NOMO-1 treated with DMSO at 0.1 percent for 48 hours (cell line): Measurements from ENCODE around the gene RASSF3.
"Not testable (repeated sequence)": the region's sequence is repeated elsewhere in the genome, so short reads cannot be mapped to it uniquely, and the experiment has no call there.

Experiments
- DNase-seq: peaks from one replicate; lab custom pipeline; 2025; ENCODE audit not compliant: unreplicated experiment; lab: John Stamatoyannopoulos, UW

The RASSF3 gene

DNA sequence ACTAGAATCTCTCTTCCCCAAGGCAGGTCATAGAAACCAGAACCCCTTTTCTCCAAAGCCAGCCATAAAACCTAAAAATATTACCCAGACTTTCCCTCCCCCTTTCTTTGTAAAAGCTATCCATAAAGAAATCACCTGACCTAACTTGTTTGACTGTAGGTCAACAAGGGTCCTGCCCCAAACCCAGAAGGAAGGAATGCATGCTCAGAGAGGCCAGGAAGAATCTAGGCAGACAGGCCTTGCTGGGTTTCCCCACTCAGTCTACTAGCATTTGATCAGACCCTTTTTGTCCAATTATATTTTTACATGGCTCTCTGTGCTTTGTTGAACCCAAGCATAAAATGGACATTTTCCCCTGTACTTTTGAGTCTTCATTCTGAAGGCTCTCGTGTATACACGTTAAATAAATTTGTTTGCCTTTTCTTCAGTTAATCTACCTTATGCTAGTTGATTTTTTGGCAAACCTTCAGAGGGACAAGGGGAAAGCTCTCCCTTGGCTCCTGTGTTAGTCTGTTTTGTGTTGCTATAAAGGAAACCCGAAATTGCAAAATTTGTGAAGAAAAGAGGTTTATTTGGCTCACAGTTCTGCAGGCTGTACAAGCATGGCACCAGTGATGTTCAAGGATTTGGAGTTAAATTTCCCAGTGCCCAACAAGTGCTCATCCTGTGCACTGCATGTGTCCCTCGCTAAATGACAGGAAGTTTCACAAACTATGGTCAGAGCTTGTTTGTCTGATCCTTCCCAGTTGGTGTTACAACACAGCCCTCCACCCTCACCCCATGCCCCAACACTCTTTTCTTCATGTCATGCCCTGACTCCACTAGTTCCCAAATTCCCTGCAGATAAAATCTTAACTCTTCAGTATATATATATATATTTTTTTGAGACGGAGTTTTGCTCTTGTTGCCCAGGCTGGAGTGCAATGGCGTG, 14.2 kb upstream of the RASSF3 start:
- DNase-seq = peak; percentile 59

DNA sequence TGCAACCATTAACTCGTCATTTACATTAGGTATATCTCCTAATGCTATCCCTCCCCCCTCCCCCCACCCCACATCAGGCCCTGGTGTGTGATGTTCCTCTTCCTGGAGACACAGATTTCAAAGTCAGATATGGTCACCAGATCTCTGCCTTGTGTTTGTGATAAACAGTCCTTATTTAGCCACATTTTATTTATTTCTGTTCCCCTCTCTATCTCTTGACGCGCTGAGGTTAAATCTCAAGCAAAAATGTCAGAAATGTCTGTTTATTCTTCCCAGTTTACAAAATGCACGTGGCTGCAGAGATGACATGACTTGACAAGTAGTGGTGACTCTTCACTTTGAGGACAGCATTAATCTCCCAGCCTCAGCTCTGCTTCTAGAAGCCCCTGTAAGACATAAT, 11.5 kb upstream of the RASSF3 start:
- DNase-seq = no peak

DNA sequence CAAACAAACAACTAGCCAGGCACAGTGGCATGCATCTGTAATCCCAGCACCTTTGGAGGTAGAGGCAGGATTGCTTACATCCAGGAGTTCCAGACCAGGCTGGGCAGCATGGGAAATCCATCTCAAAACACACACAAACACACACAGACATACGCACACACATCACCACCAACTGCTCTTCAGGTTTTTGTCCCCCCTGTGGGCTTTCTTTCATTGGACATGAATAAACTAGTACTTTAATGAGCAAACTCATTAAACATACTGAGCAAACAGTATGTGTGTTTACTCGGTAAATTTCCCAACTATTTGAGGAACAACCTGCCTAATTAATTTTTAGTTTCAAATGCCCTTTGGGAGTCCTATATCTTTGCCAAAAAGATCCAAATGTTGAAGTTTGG, 10.1 kb upstream of the RASSF3 start:
- no peak for DNase-seq

DNA sequence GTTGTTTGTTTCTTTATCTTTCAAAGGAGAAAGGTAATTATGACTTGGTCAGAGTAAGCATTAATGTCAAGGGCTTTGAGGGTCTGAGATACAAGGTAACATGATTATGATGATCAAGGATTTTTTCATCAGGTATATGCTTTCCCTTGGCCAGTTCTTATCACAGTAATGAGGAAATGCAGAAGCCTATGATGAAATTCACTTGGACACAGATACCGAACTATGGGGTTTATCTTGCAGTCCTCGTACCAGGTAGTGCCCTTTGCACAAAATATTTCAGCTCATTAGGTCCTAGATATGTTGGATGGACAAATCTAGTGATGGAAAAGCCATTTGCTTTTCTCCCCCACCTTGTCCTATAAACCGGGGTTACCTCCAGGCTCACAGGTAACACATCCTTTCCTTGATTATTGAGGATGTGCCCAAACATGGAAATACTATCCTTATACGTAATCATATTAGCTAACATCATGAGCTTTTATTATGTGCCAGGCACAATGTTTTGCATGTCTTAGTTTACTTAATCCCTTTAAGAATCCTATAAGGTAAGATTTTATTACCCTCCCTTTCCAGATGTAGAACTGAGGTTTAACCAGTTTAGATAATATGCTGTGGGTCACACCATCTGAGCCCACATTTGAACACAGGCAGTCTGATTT, 7.0 kb upstream of the RASSF3 start:
- no peak for DNase-seq

DNA sequence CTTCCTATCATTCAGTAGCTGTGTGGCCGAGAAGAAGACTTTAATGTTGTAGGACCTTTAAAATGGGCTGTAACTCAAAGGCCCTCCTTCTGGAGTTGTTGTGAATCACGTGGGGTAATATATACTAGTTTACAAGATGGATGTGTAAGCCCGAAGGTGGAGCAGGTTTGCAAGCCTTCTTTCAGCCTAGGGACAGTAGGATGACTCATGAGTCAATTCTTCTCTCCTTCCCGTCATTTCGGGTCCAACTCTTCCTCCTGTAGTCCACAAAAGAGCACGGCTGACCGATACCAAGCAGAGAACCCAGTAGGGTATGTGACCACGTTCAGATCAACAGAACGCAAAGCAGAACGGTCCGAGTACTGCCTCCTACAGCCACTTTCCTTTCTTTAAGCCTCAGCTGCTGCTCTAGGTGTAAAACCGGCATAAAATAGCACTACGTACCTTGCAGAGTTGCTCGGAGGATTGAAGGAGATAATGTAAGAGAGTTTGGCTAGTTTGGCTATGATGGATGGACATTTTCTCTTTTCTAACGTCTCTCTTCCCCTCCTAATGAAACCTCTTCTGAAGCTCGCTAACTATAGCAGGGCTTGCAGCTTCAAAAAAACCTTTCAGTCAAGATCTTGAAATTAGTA, 1.3 kb upstream of the RASSF3 start:
- DNase-seq = peak; percentile 66

DNA sequence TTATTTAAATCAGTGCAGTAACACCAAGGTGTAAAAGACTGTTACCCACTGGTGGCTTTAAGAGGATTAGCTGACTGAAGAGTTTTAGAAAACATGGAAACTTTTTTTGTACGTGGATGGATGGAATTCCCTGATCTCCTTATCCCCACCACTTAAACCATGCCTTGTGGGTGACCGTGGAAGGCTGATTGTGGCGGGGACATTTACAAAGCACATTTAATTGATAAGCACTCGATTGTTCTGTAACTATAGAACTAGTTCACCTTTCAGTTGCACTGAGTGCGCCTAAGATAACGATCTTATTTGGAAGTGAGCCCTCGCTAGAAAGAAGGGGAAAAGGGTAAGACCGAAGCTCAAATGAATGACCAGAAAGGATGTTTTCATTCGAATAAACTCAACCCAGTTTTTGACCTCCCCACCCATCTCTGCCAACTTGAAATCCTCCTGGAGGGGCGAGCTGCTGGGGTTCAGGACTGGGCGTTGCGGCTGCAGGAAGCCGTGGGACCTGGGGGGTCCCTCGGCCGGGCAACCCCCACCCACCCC, 688 bp upstream of the RASSF3 start:
- DNase-seq = no peak

DNA sequence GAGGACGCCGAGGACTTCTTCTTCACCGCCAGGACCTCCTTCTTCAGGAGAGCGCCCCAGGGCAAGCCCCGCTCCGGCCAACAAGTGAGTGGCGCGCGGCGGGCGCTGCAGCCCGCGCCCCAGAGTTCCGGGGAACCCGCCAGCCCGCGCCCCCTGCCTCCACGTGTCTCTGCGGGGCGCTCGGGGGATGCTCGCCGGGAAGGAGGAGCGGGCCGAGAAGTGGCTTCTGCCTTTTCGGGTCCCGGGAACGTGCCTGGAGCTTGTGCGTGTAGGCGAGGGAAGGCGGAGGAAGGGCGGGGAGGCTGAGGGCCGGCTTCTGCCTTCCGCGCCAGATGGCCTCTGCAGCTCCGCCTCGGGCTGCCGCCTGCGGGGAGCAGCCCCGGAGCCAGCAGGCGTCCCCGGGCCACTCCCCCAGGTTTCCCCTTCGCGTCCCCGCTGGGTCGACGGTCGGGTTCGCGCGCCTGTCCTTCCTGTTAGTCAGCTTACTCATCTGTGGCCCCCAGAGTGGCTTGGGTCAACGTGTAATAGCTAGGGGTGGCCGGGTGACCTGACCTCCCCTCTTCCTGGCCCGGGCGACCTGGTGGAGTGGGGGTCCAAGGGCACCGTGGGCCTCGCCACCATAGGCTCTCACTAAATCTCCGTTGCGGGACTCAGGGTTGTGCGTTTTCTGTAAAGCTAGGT, 505 bp downstream of the RASSF3 start:
- peak; percentile 67 for DNase-seq

DNA sequence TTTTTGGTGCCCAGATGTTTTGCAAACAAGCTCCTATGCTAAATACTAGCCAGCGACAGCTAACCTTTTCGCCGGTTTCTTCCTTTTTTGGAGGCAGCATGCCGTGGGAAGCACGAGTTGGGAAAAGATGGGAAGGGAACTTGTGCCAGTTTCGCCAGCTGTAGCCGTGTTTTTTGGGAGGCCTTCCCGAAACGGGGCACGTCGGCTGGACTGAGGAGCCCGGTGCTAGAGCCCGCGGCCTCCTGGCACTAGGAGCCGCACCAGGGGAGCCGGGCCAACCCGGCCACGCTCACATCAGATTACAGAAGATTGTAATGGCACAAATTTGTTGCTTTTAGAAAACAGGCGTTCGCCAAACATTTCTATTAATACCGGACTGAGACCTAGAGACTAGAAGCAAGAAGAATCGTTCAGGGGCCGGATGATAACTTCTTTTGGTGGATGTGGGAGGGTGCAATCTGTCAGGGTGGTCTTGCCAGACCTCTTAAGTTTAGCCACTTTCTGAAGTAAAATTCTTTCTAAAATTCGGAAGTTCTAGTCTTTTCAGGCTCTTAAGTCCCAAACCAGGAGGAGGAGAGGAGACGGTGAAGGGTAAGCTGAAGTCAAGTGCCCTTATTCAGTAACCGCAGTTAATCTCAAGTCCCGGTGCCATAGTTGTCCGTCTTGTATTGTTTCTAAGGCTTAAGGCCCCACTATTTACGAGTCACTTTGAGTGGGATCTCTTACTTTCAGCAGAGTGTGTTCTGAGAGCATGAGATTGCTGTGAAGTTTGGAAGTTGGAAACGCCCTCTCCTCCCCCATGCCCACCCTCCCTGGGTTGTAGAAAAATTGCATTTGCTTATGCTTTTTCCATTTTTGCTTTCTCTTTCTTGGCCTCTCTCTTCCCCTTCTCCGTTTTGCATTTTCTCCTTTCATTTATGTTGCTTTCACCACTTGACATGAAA, 1.3 kb downstream of the RASSF3 start:
- no peak for DNase-seq

DNA sequence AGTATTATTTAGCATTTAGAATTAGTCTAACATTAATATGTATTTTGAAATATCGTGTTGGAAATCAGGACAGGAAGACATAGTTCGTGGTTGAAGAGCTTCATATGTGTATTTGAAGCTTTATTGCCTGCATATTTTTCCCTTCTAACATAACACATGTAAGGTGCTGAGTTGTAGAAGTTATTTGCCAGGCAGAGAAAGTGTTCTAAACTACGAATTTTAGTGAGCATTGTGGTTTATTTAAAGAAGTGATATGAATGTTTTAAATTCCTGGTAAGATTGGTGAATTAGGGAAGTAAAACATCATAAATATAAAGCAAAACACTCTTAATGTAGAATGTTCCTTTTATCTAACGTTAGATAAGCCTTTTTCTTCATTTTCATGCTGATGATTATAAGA, 2.5 kb downstream of the RASSF3 start:
- no peak for DNase-seq

DNA sequence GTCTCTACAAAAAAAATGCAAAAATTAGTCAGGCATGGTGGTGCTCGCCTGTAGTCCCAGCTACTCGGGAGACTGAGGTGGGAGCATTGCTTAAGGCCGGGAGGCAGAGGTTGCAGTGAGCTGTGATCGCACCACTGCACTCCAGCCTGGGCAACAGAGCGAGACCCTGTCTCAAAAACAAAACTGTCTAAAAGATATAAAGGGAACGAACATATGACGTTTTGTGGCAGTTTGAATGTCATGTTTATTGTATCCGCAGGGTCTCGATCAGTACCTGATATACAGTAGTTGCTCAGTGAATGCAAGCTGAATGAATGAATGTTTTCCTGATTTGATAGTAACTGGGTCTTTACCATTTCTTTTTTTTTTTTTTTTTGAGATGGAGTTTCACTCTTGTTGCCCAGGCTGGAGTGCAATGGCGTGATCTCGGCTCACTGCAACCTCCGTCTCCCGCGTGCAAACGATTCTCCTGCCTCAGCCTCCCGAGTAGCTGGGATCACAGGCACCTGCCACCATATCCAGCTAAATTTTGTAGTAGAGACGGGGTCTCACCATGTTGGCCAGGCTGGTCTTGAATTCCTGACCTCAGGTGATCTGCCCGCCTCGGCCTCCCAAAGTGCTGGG, 3.6 kb downstream of the RASSF3 start:
- DNase-seq = not testable (repeated sequence)

DNA sequence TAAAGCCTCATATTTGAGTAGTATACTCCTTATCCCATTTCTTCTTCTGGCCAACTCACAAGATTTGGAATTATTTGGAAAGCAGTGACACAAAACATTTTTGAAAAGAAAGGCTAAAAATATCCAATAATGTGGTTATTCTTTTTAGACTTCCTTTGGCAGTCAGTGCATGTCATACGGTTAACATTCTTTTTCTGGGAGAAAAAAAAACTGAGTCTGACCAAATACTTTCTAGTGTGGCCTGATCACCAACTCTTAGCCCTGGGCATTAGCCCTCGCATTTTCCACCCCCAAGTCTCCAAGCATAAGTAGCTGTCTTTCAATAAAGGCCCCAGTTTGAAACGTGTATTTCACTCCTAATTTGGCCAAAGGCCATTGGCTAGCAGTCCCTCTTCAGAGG, 5.9 kb downstream of the RASSF3 start:
- no peak for DNase-seq

DNA sequence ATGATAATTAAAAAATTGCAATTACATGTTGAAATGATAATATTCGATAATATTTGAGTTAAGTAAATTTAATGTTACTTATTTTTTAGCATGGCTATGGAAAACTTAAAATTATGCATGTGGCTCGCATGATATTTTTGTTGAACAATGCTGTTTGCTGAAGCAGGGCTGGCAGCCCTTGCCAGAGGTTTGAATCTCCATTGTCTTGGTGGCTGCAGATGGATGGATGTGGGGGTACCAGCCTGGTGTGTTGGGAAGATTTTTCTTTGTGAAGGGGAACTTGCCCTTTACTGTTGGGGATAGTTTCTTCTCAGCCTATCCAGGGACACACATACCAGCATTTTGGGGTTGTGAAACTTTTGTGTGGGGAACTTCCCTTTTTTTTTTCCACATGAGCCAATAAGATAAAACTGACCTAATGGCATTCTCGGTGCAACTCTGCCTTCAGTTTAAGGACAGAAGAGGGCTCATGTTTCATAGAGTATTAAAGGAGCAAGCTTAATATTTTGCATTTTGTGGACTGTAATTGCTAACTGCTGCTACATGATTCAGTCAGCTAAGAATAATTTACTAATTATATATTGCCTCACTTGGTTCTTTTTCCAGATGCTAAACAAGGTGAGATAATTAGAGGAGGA, 8.8 kb downstream of the RASSF3 start:
- peak; percentile 94 for DNase-seq

DNA sequence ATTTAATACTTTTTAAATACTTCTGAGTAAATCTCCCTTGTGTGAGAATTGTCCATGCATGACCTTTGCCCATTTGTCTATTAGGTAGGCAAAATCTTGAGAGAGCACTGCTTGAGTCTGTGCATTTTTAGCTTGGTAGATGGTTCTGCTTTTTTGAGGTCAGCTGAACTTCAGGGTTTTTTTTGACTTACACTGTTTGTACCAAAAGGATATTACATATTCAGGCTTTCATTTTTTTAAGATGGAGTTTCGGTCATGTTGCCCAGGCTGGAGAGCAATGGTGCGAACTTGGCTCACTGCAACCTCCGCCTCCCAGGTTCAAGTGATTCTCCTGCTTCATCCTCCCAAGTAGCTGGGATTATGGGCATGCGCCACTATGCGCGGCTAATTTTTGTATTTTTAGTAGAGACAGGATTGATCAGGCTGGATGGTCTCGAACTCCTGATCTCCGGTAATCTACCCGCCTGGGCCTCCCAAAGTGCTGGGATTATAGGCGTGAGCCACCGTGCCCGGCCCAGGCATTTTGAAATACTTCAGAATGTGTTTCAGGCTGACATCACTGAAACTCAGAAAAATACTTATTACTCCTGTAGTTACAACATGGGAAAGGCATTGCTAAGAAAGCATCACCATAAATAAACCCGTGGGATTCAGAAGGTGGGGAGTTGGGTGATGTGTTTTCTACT, 11.1 kb downstream of the RASSF3 start:
- DNase-seq = peak; percentile 88

DNA sequence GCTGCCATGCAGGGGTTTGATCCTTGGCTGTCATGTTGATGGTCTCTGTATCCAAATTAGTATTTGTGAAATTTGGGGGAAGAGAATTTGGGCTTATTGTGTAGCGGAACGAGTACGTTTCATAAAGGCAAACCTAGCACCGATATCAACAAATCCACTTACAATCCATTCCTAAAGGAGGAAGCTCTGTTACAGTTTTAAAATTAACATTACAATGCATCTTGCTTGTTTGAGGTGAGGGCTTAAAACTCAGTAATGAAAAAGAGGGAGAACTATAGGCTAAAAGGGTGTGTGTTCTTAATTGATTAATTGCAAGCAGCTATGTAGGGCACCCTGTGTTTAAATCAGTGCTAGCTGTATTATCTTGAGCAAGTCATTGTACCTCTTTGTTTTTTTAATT, 13.7 kb downstream of the RASSF3 start:
- DNase-seq = no peak

DNA sequence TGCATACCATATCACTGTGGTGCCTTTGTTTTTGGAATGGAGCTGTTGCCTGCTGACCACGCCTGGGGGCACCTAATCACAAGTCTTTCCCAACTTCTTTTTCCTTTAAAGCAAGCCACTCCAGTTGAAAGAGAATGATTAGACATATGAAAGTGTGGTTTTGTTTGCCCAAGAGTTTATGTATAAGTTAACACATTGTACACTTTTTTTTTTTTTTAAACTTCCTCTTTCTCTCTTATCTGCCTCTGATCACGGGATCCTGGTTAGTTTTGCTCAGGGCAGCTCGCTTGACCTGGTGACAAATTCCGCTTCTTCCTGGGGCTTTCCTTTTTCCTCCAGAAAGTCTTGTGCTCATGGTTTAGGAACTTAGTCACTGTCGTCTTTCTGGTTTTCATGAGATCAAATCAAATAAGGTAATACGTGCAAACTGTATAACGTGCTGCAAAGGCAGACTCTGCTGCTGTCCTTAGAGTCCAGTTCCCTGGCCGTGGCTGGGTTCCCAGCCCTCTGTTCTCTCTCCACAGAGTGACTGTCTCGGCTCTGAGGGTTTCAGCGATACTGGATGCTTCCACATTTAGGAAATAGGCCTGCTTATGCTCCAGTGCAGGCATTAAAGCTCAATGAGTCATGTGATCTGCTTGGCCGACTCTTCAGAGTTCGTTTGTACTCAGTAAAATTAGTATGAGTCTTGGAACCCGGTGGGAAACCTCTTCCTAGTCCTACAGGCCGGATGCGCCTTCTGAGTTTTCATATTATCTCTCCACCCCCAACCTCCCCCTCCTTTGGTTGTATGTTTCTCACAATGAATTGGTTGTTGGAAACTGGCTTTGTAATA, 15.2 kb downstream of the RASSF3 start:
- peak; percentile 97 for DNase-seq

DNA sequence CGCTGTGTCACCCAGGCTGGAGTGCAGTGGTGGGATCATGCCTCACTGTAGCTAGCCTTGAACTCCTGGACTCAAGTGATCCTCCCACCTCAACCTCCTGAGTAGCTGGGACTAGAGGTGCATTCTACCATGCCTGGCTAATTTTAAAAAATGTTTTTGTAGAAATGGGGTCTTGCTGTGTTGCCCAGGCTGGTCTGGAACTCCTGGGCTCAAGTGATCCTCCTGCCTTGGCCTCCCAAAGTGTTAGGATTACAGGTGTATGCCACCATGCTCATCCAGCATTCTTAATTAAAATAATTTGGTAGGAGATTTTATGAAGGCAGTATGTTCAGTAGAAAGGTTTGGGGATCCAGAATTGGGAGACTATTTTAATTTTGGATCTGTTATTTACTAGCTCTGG, 16.3 kb downstream of the RASSF3 start:
- DNase-seq = not testable (repeated sequence)

DNA sequence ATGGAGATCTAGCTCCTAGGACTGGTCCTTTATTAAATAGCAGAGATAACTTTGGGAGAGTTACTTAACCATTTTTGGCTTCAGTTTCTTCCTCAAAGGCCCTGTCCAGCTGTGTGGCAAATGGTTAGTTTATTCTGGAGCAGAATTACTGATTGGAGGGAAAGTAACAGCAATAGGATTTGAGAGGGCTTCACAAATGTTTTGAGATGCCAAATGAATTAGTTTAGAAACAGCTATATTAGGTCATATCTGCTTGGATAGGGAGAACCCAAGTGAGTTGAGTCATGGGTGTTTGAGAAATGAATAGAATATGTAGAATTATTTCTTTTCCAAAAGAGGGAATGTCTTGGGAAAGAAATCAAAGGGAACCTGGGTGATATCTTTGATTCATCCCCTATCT, 17.5 kb downstream of the RASSF3 start:
- DNase-seq = no peak

DNA sequence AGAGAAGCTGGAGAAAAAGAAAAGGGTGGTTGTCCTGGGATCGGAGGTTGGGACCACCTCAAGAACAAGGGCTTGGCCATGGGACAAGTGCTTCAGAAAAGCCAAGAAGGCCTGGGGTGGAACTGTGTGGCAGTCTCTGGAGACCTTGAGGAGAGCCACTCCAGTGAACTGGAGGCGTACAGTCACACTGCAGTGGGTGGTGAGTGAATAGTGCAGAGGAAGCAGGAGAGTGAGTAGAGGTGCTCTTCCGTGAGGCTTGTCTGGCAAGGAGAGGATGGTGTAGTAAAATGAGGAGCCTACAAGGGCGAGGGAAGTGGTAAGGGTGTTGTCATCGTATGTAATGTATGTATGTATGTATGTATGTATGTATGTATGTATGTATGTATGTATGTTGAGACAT, 20.9 kb downstream of the RASSF3 start:
- DNase-seq = no peak
